ENCODE data around the gene FAH.

The FAH gene

DNA sequence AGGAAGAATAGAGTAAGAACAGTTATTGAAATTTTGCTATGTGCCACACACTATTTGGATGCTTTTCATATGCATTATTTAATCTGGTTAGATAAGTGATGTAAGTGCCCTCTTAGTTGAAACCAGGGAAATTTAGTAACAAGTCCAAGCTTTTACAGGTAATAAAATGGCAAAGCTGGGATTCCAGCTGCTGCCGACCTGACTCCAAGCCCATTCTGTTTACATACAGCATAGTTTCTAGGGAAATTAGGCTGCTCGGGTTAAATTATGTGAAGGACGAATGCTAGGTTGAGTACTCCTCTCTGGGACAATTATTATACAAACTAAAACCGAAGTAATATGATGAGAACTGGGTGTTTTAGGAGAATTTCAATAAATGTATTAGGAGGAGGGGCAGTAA lies 38.7 kb upstream of the FAH start:
- no peak for ATAC-seq
- TF ChIP-seq OSR1 (CRISPR knock-in tag; IDR thresholded peaks at IDR 0.05): no peak
- TF ChIP-seq ZFP30 (CRISPR knock-in tag; IDR thresholded peaks at IDR 0.05): no peak
- no peak for TF ChIP-seq TSHZ2 (CRISPR knock-in tag; IDR thresholded peaks at IDR 0.05)
- no peak for TF ChIP-seq ZNF565 (CRISPR knock-in tag; conservative IDR thresholded peaks at IDR 0.05; ENCODE audit: low read depth)
- TF ChIP-seq, protein P1, sequence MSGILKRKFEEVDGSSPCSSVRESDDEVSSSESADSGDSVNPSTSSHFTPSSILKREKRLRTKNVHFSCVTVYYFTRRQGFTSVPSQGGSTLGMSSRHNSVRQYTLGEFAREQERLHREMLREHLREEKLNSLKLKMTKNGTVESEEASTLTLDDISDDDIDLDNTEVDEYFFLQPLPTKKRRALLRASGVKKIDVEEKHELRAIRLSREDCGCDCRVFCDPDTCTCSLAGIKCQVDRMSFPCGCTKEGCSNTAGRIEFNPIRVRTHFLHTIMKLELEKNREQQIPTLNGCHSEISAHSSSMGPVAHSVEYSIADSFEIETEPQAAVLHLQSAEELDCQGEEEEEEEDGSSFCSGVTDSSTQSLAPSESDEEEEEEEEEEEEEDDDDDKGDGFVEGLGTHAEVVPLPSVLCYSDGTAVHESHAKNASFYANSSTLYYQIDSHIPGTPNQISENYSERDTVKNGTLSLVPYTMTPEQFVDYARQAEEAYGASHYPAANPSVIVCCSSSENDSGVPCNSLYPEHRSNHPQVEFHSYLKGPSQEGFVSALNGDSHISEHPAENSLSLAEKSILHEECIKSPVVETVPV (CRISPR knock-in tag; IDR thresholded peaks at IDR 0.05): no peak
- TF ChIP-seq PPARA (CRISPR knock-in tag; IDR thresholded peaks at IDR 0.05; ENCODE audit: borderline replicate concordance): no peak
- no peak for TF ChIP-seq ISL1 (CRISPR knock-in tag; IDR thresholded peaks at IDR 0.05)
- no peak for TF ChIP-seq BACH2 (CRISPR knock-in tag; IDR thresholded peaks at IDR 0.05; ENCODE audit: borderline replicate concordance)
- no peak for TF ChIP-seq ZNF8 (CRISPR knock-in tag; IDR thresholded peaks at IDR 0.05)
- TF ChIP-seq ZNF70 (CRISPR knock-in tag; IDR thresholded peaks at IDR 0.05): no peak
- TF ChIP-seq GLIS3 (CRISPR knock-in tag; IDR thresholded peaks at IDR 0.05): no peak
- TF ChIP-seq ESRRG (CRISPR knock-in tag; IDR thresholded peaks at IDR 0.05): no peak
- no peak for TF ChIP-seq ARNTL (CRISPR knock-in tag; IDR thresholded peaks at IDR 0.05; ENCODE audit: borderline replicate concordance, low read depth)
- TF ChIP-seq SNAI2 (CRISPR knock-in tag; IDR thresholded peaks at IDR 0.05): no peak
- no peak for TF ChIP-seq TCF4 (CRISPR knock-in tag; IDR thresholded peaks at IDR 0.05; ENCODE audit: borderline replicate concordance)
- TF ChIP-seq POU6F1 (CRISPR knock-in tag; IDR thresholded peaks at IDR 0.05; ENCODE audit: borderline replicate concordance, low read depth): no peak
- no peak for TF ChIP-seq TOX (CRISPR knock-in tag; IDR thresholded peaks at IDR 0.05; ENCODE audit: borderline replicate concordance)
- no peak for TF ChIP-seq CREB5 (CRISPR knock-in tag; IDR thresholded peaks at IDR 0.05; ENCODE audit: low read depth)

GRCh38 chr15:80115021-80115420 lies 37.8 kb upstream of the FAH start:
- ATAC-seq: no peak
- TF ChIP-seq ZNF565 (CRISPR knock-in tag; conservative IDR thresholded peaks at IDR 0.05; ENCODE audit: low read depth) (no peak), TOX (CRISPR knock-in tag; IDR thresholded peaks at IDR 0.05; ENCODE audit: borderline replicate concordance) (no peak), PPARA (CRISPR knock-in tag; IDR thresholded peaks at IDR 0.05; ENCODE audit: borderline replicate concordance) (no peak)
- TF ChIP-seq, protein P2, sequence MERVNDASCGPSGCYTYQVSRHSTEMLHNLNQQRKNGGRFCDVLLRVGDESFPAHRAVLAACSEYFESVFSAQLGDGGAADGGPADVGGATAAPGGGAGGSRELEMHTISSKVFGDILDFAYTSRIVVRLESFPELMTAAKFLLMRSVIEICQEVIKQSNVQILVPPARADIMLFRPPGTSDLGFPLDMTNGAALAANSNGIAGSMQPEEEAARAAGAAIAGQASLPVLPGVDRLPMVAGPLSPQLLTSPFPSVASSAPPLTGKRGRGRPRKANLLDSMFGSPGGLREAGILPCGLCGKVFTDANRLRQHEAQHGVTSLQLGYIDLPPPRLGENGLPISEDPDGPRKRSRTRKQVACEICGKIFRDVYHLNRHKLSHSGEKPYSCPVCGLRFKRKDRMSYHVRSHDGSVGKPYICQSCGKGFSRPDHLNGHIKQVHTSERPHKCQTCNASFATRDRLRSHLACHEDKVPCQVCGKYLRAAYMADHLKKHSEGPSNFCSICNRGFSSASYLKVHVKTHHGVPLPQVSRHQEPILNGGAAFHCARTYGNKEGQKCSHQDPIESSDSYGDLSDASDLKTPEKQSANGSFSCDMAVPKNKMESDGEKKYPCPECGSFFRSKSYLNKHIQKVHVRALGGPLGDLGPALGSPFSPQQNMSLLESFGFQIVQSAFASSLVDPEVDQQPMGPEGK (CRISPR knock-in tag; IDR thresholded peaks at IDR 0.05; ENCODE audit: borderline replicate concordance): no peak

DNA sequence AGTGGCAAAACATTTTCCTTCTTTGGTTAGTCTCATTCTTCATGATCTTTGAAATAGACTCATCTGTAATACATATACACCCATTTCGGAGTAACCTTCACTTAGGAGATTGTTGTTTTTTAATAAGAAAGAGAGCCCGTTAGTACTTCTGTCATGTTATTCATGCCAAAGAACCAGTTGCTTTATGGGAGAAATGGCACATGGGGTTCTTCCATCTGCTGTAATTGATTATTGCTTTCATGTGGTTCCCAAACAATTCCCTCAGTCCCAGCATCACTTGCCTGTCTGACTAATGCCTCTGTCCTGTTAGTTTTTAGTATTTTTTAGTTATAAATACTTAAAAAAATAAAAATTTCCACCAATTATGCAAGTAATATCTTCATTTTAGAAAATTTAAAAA lies 33.8 kb upstream of the FAH start:
- TF ChIP-seq, protein P2 (CRISPR knock-in tag; IDR thresholded peaks at IDR 0.05; ENCODE audit: borderline replicate concordance): no peak
- no peak for TF ChIP-seq ZFP30 (CRISPR knock-in tag; IDR thresholded peaks at IDR 0.05)
- TF ChIP-seq SNAI2 (CRISPR knock-in tag; IDR thresholded peaks at IDR 0.05): no peak
- TF ChIP-seq POU6F1 (CRISPR knock-in tag; IDR thresholded peaks at IDR 0.05; ENCODE audit: borderline replicate concordance, low read depth): no peak
- no peak for TF ChIP-seq ZFP3 (CRISPR knock-in tag; IDR thresholded peaks at IDR 0.05)
- no peak for ATAC-seq
